ENCODE measurements around the gene PGPEP1. TPM values are rescaled to one million over a fixed set of nuclear protein-coding genes. Genes with fewer than 3 reads are reported as not detected.

Gene PGPEP1
- polyA plus RNA-seq, 1 experiment, result 22.0 TPM

- no peaks in the 10 kb centered on the region for H3K9me3 ChIP-seq (ENCODE audit: control insufficient read depth, insufficient read depth, low read length)
- no peak overlapping the region for H3K27ac ChIP-seq (ENCODE audit: low read depth, low read length)
- no peak for DNase-seq (ENCODE audit: low read depth, low spot score)
- ChIA-PET CTCF (interaction anchor here (2.3 kb wide), 1 partner anchor 15 kb away, joined by 7 read pairs; no protein-coding TSS in a partner anchor), POLR2A (interaction anchor here (1.1 kb wide), 1 partner anchor 21 kb away, joined by 3 read pairs; no protein-coding TSS in a partner anchor)
- no peaks in the 10 kb centered on the region for H3K27me3 ChIP-seq (ENCODE audit: control insufficient read depth, insufficient read depth, low read length)
- TF ChIP-seq, protein P1, sequence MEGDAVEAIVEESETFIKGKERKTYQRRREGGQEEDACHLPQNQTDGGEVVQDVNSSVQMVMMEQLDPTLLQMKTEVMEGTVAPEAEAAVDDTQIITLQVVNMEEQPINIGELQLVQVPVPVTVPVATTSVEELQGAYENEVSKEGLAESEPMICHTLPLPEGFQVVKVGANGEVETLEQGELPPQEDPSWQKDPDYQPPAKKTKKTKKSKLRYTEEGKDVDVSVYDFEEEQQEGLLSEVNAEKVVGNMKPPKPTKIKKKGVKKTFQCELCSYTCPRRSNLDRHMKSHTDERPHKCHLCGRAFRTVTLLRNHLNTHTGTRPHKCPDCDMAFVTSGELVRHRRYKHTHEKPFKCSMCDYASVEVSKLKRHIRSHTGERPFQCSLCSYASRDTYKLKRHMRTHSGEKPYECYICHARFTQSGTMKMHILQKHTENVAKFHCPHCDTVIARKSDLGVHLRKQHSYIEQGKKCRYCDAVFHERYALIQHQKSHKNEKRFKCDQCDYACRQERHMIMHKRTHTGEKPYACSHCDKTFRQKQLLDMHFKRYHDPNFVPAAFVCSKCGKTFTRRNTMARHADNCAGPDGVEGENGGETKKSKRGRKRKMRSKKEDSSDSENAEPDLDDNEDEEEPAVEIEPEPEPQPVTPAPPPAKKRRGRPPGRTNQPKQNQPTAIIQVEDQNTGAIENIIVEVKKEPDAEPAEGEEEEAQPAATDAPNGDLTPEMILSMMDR (IDR thresholded peaks at IDR 0.05; ENCODE audit: low read depth, low read length), result no peak
- H3K4me3 ChIP-seq (ENCODE audit: low read depth, low read length), result no peak overlapping the region
Observed at GRCh38 chr19:18313398-18313797, 27.0 kb upstream of the PGPEP1 start.

DNA sequence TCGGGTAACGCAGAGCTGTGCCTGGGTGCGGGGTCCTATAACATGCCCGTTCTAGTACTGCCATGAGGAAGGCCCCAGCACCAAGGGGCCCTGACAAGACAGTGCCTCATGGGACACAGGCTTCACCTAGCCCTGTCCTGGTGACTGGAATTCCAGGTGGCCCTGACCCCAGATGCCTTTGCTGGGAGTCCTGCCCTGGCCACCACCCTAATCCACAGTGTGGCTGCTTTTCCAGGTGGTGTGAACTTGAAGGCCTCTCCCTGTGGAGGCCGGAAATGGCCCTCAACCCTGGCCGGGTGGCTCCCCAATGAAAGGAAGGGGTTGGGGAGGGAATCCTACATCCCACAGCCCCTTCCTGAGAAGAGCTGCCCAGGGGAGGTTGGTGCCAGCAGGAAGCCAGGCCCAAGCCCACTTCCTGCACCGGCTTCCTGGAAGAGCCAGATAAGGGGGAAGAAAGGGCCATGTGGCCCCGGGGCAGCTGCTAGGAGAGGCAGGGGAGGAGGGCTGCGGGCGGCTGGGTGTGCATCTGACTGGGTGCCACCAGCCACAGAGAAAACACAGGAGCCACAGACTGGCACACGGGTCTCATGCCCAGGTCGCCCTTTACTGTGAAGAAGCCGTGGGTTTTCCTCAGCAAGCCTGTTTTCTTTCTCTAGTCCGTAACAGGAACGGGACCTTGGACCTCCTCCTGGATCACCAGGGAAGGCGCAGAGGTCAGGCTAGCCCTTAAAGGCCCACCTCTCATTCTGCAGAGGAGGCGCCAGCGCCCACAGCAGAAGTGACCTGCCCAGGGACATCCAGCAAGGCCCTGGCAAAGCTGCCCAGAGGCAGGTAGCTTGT is 22.2 kb upstream of the PGPEP1 start:
- H3K27ac ChIP-seq (ENCODE audit: low read depth, low read length), result no peak overlapping the region
- no peaks in the 10 kb centered on the region for H3K27me3 ChIP-seq (ENCODE audit: control insufficient read depth, insufficient read depth, low read length)
- TF ChIP-seq, protein P1 (IDR thresholded peaks at IDR 0.05; ENCODE audit: low read depth, low read length), result no peak
- H3K9me3 ChIP-seq (ENCODE audit: control insufficient read depth, insufficient read depth, low read length), result no peaks in the 10 kb centered on the region
- ChIA-PET POLR2A (no interaction called here), CTCF (interaction anchor here (0.9 to 2.6 kb wide), 2 partner anchors 10 to 39 kb away, joined by 3 to 23 read pairs; no protein-coding TSS in a partner anchor)
- no peak overlapping the region for H3K4me3 ChIP-seq (ENCODE audit: low read depth, low read length)
- no peak for DNase-seq (ENCODE audit: low read depth, low spot score)

DNA sequence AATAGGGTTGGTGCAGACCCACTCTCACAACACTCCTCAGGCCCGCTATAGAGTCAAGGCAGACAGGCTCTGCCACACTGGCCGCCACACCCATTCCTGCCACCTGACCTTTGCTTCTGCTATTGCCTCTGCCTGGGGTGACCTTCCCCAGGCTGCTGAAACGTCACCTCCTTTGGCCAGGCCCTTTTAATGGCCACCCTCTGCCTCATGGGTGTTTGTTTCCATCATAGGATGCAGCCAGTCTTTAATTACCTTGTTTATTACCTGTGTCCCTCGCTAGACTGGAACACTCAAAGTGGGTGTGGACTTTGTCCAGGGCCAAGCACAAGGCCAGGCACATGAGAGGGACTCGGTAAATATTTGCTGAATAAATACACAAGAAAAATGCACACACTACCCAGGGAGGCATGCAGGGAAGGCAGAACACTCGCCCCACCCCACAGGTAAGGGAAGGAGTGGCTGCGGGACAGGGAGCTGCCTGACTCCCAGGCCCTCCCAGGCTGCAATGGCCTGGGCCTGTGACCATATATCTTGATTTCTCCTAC is 20.7 kb upstream of the PGPEP1 start:
- POLR2A ChIA-PET, result no interaction called here
- no peak overlapping the region for H3K27ac ChIP-seq (ENCODE audit: low read depth, low read length)
- no peak for DNase-seq (ENCODE audit: low read depth, low spot score)
- no peaks in the 10 kb centered on the region for H3K9me3 ChIP-seq (ENCODE audit: control insufficient read depth, insufficient read depth, low read length)
- TF ChIP-seq, protein P1 (IDR thresholded peaks at IDR 0.05; ENCODE audit: low read depth, low read length), result no peak
- H3K27me3 ChIP-seq (ENCODE audit: control insufficient read depth, insufficient read depth, low read length), result no peaks in the 10 kb centered on the region
- no peak overlapping the region for H3K4me3 ChIP-seq (ENCODE audit: low read depth, low read length)
- CTCF ChIA-PET, result interaction anchor here (0.8 to 3.7 kb wide), 3 partner anchors 10 to 40 kb away, joined by 3 to 58 read pairs (median 5); partner anchors contain the start of gene JUND

DNA sequence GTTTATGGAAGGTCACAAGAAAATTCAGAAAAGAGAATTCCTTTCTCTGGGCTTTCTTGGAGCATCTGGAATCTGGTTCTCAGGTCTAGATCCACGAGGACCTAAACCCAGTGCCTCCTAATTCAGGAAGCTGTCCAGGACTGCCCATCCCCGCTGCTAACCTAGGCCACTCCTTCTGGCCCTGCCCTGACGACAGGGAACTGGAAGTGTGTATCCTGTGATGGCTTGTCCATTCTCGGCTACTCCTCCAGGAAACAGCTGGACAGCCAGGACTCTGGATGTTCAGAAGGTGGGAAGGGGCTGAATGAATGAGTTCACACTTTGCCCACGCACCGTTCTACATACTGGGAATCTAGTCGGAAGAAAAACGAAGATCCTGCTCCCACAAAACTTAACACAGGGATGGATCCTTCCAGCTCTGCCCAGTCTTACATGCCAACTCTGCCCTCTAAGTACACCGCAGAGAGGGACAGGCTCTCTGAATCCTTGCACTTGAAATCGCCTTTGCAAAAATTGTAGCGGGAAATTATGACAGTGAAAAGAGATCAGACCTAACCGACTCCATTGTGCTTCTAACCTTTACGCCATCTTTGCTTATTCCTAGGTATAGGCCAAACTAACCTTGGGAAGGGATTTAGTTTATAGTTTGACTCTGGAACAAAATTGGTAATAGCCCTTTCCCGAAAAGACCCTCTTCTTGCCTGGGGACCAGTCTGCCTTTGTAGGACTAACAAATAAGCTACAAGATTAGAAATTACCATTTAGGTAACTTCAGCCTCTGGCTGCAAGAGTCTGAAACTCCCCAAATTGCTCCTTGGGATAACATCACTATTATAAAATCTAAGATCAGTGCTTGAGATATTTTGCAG is 19.3 kb upstream of the PGPEP1 start:
- Histone ChIP-seq H3K27ac (ENCODE audit: low read depth, low read length) (no peak overlapping the region), H3K4me3 (ENCODE audit: low read depth, low read length) (no peak overlapping the region), H3K27me3 (ENCODE audit: control insufficient read depth, insufficient read depth, low read length) (no peaks in the 10 kb centered on the region), H3K9me3 (ENCODE audit: control insufficient read depth, insufficient read depth, low read length) (no peaks in the 10 kb centered on the region)
- ChIA-PET POLR2A (interaction anchor here (1.1 to 3.3 kb wide), 5 partner anchors 10 to 41 kb away, joined by 3 to 92 read pairs (median 14); partner anchors contain the start of gene JUND), CTCF (interaction anchor here (1.4 to 3.7 kb wide), 4 partner anchors 12 to 208 kb away, joined by 3 to 58 read pairs (median 5); partner anchors contain the start of gene JUND)
- TF ChIP-seq, protein P1 (IDR thresholded peaks at IDR 0.05; ENCODE audit: low read depth, low read length), result no peak
- no peak for DNase-seq (ENCODE audit: low read depth, low spot score)
